Hindlimb muscle (tissue), 1 donor: ENCODE measurements around the gene GPR82. TPM values are rescaled to one million over a fixed set of nuclear protein-coding genes. Genes with fewer than 3 reads are reported as not detected.
"Not testable (repeated sequence)": the region's sequence is repeated elsewhere in the genome, so short reads cannot be mapped to it uniquely, and the experiment has no call there.

Experiments used
- DNase-seq: peaks from one replicate; pipeline ENCODE4 v3.0.0-alpha.2; 2013
- polyA plus RNA-seq: library from polyadenylated mRNA; unstranded; fragments of 120-200 nt; gene quantifications from one replicate; pipeline ENCODE4 v1.2.1, GENCODE V29; 2013; ENCODE audit not compliant: insufficient read length

The GPR82 gene, protein sequence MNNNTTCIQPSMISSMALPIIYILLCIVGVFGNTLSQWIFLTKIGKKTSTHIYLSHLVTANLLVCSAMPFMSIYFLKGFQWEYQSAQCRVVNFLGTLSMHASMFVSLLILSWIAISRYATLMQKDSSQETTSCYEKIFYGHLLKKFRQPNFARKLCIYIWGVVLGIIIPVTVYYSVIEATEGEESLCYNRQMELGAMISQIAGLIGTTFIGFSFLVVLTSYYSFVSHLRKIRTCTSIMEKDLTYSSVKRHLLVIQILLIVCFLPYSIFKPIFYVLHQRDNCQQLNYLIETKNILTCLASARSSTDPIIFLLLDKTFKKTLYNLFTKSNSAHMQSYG
- 0.13 TPM for polyA plus RNA-seq

DNA sequence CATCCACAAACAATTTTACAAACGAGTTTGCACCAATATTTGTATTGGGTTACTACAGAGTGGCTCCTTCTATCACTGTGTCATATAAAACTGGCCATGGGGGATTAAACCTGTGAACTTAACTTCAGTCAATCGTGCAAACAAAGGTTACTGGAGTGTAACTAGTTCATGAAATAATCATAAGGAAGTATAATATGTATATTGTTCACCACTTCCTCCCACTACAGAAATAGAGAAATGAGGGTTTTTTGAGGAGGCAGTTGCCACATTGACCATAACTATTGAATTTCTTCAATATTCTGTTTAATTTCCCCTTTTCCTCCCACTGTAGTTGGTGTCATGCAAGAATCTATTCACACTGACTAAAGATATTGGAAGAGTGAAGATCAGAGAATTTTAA lies at the start of gene GPR82:
TSS of gene GPR82 (plus strand) at position 356 of the 400 bp plus-strand sequence. CDS start 2,846 bp downstream, outside the sequence.
- DNase-seq, result no peak

DNA sequence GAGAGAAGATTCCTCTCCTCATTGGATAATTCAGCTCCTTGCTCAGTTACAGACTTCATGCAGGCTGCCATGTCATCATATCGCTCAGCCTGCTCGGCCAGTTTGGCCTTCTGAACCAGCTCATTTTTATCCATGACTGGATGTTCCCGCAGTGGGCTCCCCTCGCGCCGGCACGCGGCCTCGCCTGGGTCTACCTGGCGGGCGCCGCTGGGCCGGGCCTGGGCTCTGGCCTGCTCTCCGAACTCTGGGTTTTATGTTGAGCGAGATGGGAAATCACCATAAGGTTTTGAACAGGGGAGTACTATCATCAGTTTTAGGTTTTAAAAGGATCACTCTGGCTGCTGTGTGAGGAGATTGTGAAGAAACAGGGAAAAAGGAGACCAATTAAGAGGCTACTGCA lies 47.6 kb upstream of the GPR82 start:
- DNase-seq, result not testable (repeated sequence)

DNA sequence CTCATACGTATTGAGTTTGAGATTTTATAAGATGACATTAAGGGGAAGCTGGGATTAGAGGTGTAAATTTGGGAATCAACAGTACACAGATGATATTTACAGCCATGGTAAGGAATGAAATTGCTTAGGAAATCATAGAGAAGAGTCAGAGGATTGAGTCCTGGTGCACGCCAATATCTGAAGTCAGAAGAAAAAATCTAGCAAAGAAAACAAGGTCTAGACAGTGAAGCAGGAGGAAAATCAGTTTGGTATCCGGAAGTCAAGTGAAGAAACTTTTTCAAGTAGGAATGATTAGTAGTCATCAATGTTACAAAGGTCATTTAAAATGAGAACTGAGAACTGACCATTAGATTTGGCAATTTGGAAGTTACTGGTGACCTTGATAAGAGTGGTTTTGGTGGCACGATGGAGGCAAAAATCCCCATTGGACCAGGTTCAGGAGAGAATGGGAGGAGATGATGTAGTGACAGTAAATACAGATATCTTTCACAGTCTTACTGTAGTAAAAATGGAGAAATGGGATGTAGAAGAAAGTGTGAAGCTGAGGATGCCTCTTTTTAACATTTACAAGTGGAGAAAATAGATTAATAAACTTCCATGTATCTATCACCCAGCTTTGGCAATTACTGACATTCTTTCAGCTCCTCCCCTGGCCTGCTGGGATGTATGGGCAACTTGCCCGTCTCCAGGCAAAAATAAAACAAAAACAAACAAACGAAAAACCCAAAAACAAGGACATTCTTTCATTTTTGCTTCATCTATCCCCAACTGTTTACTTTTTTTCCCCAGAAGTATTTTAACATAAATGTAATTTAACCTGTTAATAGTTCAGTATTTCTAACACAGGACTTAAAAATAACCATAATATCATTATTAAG lies 46.6 kb upstream of the GPR82 start:
- DNase-seq, result no peak

DNA sequence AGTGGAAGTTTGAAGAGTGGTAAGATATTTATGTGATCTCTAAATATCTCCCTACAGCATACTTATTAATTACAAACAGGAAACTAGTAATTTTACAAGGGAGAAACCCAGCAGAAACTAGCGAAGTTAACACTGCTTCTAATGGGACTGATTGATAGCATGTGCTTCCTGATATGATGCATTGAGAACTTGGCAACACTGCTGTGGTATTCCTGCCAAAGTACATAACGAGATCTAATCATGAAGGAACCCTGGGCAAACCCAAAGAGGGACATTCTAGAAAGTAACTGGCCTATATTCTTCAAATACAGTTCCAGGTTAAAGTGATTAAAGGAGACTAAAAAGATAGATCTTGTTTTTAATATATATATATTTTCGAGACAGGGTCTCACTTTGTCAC lies 39.8 kb upstream of the GPR82 start:
- no peak for DNase-seq

DNA sequence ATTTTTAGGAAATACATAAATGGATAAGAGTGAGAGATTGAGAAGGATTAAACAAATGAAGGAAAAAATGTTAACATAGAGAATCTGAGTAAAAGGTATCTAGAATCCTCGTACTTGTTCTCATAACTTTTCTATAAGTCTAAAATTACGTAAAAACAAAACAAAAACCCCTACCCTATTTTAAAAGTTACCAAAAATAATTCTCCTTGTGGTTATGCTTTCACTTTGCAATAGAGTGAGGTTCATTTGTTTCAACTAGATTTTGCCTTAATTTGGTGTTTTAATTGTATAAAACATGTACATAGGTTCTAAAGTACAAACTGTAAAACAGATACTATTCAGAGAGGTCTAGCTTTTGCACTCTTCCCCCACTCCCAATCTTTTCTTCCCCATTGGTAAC lies 39.0 kb upstream of the GPR82 start:
- DNase-seq, result no peak

DNA sequence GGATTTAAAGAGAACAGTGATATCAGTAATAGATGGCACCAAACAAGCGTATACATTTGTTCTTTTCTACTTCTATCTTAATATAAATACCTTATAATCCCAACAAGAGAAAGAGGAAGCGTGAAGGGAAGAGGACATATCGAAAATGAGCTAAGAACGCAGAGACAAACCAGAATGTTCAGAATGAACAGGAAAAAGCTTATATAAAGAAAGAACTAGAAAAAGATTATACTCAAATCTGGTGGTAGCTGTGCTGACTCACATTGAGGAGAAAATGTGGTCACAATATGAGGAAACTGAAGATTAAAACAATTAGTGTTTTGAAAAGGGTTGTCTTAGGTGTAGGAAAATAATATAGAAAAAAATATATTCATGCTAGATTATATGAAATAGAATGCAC lies 37.2 kb upstream of the GPR82 start:
- no peak for DNase-seq

DNA sequence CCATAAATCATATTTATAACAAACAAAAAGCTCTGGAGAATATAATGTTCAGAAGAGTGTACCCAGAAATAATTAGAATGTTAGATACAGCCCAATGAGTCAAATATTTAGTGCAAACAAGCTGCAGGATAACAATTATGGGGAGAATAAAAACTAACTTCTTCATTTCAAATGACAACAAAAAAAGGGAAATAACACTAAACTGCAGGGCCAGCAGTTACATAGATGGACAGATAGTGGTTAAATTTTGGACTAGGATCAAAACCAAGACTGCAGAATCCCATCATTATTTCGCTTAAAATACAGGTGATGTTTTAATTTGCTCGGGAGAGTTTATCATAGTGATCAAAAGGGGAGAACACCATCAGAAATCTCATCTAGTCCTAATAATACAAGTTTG lies 35.8 kb upstream of the GPR82 start:
- DNase-seq, result no peak

DNA sequence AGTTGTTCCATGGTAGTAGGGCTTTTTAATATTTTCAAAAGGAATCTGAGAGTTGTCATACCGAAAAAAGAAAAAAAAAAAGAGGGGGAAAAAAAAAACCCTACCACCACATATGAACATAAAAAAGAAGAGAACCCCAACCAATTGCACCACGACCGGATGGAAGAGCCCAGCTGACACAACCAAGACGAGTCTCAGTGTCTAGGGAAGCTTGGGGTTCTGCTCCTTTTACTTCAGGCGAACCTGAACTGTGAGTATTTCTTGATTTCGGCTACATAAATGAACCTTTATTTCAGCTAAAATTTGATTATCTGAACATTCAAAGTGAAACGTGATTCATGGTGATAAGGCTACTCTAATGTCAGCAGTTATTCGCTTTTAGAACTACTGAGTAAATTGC lies 35.1 kb upstream of the GPR82 start, which contains the start of gene GPR34:
TSS of gene GPR34 (plus strand) at position 139 of the 400 bp plus-strand sequence. CDS start 6,661 bp downstream, outside the sequence.
- no peak for DNase-seq

DNA sequence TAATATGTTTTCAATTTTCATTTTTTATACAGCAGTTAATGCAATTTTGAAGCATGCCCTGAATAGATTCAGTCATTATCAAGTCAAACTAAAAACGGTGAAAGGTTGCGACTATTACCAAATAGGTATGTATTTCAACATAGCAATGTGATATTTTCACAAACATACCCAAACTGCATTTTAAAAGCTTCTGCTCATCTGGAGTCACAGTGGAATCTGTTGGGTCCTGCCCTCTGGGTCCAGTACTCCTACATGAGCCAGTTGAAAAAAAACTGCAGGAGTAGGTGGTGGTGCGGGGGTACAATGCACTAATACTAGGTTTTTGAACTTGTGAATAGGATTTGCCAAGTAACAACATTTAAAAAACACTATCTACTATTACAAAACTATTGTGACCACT lies 34.3 kb upstream of the GPR82 start:
- DNase-seq, result no peak

DNA sequence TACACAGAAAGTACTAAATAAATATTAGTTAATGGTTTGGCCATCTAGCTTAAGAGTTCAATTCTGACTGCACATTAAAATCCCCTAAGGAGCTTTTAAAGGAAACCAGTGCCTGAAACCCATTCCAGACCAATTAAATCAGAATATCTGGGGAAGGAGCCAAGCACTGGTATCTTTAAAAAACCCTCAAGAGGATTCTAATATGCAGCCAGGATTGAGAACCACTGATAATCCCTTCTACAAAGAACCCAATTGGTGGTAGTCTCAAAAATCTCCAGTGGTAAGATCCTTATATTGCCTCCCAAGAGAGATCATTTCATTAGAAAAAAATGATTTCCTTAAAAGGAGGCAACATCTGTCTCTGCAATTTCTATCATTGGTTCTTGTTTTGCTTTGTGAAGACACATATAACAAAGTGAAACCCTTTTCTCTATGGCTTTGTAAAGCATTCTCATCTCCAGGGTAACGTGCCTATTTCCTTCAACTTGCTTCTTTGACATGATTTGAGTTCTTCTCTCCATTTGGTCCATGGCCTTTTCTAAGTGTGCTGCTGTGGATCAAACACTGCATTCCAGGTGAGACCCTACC lies 31.7 kb upstream of the GPR82 start:
- no peak for DNase-seq

DNA sequence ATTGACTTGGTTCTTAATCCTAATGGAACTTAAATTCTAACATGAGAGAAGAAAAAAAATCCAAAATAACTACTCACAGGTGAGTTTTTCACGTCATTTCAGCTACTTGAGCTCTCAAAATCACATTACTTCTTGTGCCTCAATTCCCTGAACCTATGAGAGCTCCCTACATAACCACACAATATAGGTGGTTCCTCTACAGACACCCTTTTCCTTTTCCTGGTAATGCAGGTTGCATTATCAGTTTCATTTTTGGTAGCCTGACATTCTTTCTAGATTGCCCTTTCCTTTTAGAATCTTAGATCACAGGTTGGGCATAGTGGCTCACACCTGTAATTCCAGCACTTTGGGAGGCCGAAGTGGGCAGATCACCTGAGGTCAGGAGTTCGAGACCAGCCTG lies 31.0 kb upstream of the GPR82 start:
- no peak for DNase-seq

DNA sequence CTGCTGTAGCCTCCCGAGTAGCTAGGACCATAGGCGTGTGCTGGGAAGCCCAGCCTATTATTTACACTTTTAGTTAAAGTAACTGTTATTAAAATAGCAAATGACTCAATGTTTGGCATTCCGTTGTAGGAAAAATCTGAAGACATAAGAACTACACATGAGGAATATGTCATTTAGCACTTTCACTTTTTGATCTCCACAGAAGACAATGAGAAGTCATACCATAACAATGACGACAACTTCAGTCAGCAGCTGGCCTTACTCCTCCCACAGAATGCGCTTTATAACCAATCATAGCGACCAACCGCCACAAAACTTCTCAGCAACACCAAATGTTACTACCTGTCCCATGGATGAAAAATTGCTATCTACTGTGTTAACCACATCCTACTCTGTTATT lies 28.6 kb upstream of the GPR82 start:
- DNase-seq, result no peak

DNA sequence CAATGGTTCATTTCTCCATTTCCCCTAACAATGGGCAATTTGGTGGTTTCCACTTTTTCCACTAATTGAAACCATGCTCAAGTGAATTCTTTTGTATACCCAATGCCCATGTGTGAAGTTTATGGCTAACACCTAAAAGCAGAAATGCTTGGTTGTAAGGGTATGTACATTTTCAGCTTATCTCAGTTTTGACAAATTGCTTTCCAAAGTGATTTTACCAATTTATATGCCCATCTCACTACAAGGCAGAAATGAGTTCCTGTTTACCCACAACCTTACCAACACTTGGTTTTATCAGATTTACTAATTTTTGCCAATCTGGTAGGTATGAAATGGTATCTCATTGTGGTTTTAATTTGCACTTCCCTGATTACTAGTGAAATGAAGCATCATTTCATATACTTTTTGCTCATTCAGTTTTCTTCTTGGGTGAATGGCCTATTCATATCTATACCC lies 20.4 kb upstream of the GPR82 start:
- no peak for DNase-seq

DNA sequence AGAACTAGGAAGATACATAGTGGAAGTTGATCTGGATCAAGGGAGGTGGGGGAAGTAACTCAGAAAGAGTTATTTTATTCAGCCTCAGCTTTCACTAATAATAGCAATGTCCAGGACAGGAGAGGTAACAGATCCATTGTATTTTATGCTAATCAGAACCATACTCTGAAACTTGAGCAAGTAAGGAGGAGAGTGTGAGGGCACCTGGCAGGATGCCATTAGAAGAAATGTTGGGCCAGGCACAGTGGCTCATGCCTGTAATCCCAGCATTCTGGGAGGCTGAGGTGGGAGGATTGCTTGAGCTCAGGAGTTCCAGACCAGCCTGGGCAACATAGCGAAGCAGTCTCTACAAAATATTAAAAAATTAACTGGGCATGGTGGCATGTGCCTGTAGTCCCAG lies 18.9 kb upstream of the GPR82 start:
- DNase-seq, result no peak

DNA sequence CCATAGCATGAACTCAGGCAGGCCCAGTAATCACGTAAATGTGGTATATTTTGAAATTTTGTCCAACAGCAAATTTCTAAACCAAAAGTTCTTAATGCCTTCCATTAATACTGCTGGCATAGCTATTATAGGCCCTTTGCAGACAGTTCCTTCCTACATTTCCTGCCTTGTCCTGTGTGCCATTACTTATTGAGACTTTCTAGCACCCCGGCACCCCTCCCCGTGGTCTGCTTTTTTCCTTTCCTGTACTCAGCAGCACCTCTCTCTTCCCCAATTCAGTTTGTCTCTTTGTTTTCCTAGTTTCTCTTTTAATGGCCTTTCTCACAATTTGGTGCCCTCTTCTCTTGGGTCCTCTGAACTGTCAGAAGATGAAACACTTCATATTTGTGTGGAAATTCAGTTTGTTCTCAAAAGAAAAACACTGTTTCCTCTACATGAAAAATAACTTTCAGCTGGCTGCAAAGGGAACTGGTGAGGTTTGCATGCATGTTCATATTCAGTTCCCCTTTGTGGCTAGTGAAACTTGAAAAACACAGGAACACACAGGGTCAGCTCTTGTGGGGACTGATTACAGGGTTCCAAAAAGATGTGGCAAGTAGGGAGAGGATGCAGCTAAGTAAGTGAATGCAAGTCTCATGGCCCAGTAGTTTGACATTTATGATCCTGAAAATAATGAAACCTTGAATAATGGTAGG lies 18.2 kb upstream of the GPR82 start:
- DNase-seq, result no peak

DNA sequence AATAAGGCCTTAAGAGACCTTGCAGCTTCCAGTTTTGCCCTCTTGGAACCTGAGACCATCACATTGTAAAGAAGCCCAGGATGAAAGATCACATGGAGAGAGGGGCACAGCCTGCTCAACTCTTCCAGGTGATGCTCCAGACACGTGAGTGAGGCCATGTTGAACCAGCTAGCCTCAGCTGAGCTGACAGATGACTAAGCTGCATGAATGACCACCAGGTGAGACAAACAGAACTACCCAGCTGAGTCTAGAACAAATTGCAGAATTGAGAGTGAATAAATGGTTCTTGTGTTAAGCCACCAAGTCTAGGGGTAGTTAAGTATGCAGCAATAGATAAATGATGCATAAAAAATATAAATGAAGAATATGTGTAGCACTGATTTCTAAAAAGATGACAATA lies 16.8 kb upstream of the GPR82 start:
- no peak for DNase-seq

DNA sequence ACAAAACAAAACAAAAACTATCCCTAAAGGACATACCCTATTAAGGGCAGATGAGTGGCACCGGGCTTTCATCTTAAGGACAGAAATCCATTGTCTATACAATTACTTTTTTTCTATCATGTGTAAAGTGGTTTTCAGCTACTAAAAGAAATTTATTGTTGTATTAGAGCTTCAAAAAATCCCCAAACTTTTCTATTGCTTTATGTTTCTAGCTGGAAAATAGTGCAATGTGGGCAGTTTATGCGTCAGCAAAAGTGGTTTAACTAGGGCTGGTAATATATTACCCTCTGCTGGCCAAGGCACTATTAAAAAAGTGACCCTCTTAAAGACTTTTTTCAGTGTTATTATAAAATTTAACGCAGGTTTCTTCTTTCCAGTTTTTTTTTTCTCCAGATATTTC lies 15.5 kb upstream of the GPR82 start:
- no peak for DNase-seq

DNA sequence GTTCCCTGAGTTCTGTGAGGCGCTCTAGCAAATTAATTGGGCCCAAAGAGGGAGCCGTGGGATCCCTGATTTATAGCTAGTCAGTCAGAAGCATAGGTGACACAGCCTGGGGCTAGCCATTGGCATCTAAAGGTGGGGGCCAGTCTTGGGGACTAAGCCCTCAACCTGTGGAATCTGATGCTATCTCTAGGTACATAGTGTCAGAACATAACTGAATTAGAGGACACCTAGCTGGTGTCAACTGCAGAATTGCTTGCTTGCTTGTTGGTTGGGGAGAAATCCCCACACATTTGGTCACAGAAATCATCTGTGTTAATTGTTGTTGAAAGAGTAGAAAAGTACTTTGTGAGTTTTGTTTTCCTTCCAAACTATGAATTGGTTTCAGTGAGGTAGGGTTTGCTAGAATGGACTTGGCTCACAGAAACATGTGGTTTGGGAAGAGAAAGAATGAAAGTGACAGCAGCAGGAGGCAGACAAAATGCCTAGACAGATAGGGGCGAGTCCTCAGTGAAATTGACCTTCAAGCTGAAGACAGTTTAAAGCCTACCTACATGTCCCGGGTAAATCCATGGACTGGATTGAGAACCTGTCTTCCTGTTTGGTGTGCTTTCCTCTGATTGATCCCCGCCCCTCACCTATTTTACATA lies 12.8 kb upstream of the GPR82 start:
- no peak for DNase-seq

DNA sequence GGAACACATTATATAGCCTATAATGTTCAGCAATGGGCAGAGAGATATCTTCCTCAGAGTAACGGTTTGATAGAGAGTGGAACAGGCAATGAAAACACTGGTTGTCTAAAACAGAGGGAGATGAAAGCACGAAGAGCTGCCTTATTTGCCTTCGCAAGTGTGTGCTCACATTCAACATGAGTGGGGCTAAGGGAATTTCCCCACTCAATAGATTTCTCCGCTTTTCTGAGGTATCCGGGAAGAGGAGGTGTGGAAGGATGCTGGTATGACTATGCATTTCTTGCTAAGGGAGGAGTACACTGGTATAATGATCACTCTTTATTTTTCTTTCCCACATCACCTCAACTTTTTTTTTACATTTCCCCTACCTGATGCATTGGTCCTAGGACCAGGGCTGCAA lies 7.8 kb upstream of the GPR82 start:
- no peak for DNase-seq

DNA sequence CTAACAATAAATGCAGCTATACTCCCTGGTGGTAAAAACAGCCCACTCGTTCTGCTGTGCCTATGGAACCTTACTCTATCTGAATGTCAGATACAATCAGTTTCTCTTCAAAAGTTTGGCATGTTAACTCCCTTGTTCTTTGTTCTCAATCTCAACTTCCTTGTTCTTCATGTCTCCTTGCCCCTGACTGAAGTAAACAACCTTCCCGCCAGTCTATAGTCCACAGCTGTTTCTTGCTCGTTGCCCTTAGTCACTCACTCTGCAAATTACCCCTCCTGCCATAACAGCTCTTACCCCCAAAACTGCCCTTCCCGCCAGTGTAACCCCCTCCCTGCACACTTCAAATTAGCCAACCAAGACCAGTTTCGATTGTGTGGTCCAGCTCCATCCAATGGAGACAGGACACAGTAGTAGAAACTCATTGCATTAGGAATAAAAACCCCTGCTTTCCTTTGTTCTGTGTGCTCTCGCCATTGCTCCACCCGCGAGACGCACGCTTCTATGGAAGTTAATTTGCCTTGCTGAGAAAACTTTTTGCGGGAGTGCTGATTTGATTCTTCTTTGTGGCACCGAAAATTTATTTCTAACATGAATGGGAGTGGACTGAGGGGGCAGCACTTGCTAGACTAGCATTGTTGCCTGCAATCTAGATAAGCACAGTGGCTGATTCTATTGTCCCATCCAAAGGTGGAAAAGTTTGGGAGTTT lies 7.1 kb upstream of the GPR82 start:
- DNase-seq, result no peak

DNA sequence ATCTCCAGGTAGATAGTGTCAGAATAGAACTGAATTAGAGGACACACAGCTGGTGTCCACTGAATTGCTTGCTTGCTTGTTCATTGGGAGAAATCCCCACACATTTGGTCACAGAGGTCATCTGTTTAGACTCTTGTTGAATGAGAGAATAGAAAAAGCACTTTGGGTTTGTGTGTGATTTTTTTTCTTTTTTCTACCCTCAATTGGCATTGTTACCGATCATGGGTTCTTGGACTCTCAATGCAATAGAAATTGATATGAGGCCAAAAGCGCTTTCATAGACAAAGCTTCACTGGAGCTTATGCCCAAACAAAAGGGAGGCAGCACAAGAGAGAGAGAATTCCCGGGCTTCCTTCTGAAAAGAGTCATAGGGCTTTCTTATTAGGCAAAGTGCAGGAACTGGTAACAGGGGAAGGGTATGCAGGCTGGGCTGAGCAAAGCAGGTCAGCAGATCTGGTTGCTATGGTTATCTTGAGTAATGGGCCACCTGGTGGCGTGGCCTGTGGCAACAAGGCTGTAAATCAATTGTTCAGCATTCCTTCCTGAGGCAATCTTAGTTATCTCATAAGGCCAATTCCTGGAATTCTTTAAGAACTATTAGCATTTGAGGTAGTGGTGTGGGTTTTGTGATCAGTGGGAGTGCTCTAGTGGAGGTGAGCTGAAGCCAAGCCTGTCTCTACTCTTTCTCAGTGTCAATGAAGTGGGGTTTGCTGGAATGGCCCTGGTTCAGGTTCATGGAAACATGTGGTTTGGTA lies 5.3 kb upstream of the GPR82 start:
- DNase-seq, result no peak
